VCaP (cell line): ENCODE data around the gene GAK.

Experiments
- H3K27ac ChIP-seq: fragments of 450-650 bp; 2 replicates; pipeline ENCODE4 v1.5.1; 2017
- TF ChIP-seq, protein P1 (sequence below): fragments of 450-650 bp; conservative IDR thresholded peaks from 2 replicates; pipeline ENCODE4 v1.5.1; 2017; ENCODE audit warnings: mild to moderate bottlenecking, moderate library complexity

The GAK gene

DNA sequence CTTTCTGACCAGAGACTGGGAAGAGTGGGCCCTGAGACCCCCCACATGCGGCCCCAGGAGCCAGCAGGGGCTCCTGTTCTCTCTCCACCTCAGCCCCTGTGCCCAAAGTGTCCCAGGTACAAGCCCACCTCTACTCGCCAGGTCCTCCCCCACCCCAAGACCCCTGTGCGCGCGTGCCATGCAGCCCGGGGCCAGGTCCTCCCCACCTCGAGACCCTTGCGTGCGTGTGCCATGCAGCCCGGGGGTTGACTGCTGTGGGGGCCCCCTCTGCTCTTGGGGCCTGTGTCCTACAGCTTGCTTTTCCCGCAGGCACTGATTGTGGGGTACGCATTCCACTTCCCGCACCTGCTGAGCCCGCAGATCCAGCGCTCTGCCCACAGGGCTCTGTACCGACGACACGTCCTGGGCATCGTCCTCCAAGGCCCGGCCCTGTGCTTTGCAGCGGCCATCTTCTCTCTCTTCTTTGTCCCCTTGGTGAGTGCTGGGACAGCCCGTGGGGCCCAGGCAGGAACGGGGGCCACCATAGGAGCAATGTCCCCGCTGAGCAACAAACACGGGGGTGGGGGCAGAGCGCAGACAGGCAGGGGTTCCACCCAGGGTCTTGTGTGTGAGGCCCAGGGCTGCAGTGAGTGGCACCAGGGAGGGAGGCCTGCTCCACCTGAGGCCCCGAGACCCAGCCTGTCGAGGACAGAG lies 20.9 kb upstream of the GAK start:
- no peak overlapping the region for H3K27ac ChIP-seq
- TF ChIP-seq, protein P1, sequence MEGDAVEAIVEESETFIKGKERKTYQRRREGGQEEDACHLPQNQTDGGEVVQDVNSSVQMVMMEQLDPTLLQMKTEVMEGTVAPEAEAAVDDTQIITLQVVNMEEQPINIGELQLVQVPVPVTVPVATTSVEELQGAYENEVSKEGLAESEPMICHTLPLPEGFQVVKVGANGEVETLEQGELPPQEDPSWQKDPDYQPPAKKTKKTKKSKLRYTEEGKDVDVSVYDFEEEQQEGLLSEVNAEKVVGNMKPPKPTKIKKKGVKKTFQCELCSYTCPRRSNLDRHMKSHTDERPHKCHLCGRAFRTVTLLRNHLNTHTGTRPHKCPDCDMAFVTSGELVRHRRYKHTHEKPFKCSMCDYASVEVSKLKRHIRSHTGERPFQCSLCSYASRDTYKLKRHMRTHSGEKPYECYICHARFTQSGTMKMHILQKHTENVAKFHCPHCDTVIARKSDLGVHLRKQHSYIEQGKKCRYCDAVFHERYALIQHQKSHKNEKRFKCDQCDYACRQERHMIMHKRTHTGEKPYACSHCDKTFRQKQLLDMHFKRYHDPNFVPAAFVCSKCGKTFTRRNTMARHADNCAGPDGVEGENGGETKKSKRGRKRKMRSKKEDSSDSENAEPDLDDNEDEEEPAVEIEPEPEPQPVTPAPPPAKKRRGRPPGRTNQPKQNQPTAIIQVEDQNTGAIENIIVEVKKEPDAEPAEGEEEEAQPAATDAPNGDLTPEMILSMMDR: no peak

GRCh38 chr4:951594-952468 lies 19.7 kb upstream of the GAK start:
- no peak overlapping the region for H3K27ac ChIP-seq
- TF ChIP-seq, protein P1: no peak

DNA sequence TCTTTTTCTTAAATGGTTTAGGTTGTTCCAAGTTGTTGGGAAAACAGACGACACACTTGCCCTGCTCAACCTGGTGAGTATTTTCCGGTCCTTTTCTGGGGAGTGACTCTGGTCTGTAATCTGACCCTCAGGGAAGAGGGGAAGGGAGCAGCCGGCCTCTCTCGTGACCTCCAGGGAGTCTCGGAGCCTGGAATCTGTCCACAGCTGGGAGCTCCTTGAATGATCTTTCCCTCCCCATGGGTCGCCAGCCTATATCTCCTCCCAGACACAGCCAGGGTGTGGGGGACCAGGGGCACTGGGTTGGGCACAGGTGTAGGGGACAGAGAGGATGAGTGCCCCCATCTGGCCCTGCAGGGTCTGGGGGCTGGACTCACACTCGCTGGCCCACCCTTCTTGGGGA lies 19.1 kb upstream of the GAK start:
- TF ChIP-seq, protein P1: no peak
- H3K27ac ChIP-seq: no peak overlapping the region

DNA sequence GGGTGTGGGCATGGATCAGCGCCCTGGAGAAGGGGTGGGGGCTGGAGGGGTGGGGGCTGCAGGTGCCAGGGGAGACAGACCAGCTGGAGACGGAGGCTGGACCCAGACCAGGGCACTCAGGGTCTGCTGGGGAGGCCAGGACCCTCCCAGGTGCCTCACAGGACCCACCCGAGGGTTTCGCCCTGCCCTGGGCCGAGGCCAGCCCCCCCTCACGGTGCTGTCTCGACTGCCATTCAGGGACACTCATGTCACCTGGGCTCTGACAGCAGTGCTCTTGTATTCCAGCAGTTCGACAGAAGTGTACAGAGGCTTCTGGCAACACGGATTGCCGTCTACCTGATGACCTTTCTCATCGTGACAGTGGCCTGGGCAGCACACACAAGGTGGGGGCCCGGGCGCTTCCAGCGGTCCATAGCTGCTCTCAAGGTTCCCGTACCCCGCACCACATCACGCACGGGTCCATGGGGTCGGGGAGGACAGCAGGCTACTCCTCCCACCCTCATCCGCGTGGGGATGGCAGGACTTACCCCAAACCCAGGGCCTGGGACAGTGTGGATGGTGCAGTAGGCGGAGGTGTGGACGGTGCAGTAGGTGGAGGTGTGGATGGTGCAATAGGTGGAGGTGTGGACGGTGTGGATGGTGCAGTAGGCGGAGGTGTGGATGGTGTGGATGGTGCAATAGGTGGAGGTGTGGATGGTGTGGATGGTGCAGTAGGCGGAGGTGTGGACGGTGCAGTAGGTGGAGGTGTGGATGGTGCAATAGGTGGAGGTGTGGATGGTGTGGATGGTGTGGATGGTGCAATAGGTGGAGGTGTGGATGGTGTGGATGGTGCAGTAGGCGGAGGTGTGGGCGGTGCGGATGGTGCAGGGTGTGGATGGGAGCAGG lies 18.3 kb upstream of the GAK start:
- H3K27ac ChIP-seq: no peak overlapping the region
- TF ChIP-seq, protein P1: no peak

DNA sequence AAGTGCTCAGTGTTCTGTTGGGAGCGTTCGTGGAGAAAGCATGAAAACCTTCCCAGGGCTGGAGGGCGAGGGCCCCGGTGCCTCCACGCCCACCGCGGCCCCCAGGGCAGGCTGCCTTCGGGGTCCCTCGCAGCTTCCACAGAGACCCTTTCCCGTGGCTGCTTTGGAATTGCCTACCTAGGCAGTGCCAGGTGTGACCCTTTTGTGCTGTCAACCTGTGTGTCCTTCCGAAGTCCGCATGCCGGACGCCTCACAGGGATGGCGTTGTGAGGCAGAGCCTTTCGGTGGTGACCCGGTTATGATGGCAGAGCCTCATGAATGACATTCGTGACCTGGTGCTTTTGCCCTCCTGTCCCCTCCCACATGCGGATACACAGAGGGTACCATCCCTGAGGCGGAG lies 17.5 kb upstream of the GAK start:
- TF ChIP-seq, protein P1: no peak
- no peak overlapping the region for H3K27ac ChIP-seq

DNA sequence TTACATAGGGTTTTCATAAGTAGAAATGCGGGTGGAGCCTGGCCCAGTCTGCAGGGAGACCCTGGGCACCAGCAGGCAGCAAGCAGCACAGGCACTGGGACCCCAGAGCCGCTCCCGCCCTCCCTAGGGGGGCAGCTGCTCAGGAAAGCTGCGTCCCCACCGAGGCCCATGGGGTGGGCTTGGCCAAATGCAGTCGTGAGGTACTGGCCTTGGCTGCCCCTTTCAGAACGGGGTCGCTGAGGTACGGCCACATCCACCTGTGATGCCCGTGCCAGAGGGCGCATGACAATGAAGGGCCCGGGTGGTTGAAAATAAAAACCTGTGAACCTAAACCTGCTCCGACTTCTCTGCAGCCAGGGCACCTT lies 16.8 kb upstream of the GAK start:
- TF ChIP-seq, protein P1: no peak
- no peak overlapping the region for H3K27ac ChIP-seq
